Rectal smooth muscle tissue (tissue), 1 donor: ENCODE measurements around the gene GAS2L1.

Source experiments
- H3K27ac ChIP-seq: one replicate; pipeline ENCODE4 v1.7.0; 2013; ENCODE audit warnings: low read depth, low read length, inconsistent platforms
- H3K27me3 ChIP-seq: one replicate; pipeline ENCODE4 v1.7.0; 2013; ENCODE audit warnings: low read length; ENCODE audit not compliant: control insufficient read depth, insufficient read depth
- H3K36me3 ChIP-seq: one replicate; pipeline ENCODE4 v1.7.0; 2013; ENCODE audit warnings: low read length; ENCODE audit not compliant: control insufficient read depth, insufficient read depth
- H3K4me1 ChIP-seq: one replicate; pipeline ENCODE4 v1.7.0; 2013; ENCODE audit warnings: low read length; ENCODE audit not compliant: control insufficient read depth, insufficient read depth
- H3K4me3 ChIP-seq: one replicate; pipeline ENCODE4 v1.7.0; 2013; ENCODE audit warnings: low read length
- H3K9ac ChIP-seq: one replicate; pipeline ENCODE4 v1.7.0; 2013; ENCODE audit warnings: low read length

Gene GAS2L1

GRCh38 chr22:29336751-29337490 is 30.5 kb downstream of the GAS2L1 start:
- Histone ChIP-seq H3K36me3 (peaks cover 48% of the 10 kb centered on the region), H3K9ac (no peak overlapping the region), H3K4me1 (no peaks in the 10 kb centered on the region), H3K27ac (no peak overlapping the region), H3K4me3 (no peak overlapping the region), H3K27me3 (no peaks in the 10 kb centered on the region)

GRCh38 chr22:29337631-29338284 is 31.3 kb downstream of the GAS2L1 start:
- no peak overlapping the region for H3K4me3 ChIP-seq
- H3K27ac ChIP-seq, result no peak overlapping the region
- H3K4me1 ChIP-seq, result no peaks in the 10 kb centered on the region
- no peaks in the 10 kb centered on the region for H3K27me3 ChIP-seq
- no peak overlapping the region for H3K9ac ChIP-seq
- H3K36me3 ChIP-seq, result peaks cover 50% of the 10 kb centered on the region

GRCh38 chr22:29338398-29338797 is 31.9 kb downstream of the GAS2L1 start:
- Histone ChIP-seq H3K36me3 (peaks cover 55% of the 10 kb centered on the region), H3K4me3 (no peak overlapping the region), H3K27me3 (no peaks in the 10 kb centered on the region), H3K9ac (no peak overlapping the region), H3K27ac (no peak overlapping the region), H3K4me1 (no peaks in the 10 kb centered on the region)

- Histone ChIP-seq H3K36me3 (peaks cover 53% of the 10 kb centered on the region), H3K27ac (no peak overlapping the region), H3K4me3 (no peak overlapping the region), H3K27me3 (no peaks in the 10 kb centered on the region), H3K9ac (no peak overlapping the region), H3K4me1 (peaks cover 6% of the 10 kb centered on the region)
Observed at GRCh38 chr22:29339381-29340235, 33.2 kb downstream of the GAS2L1 start.

- Histone ChIP-seq H3K4me3 (no peak overlapping the region), H3K9ac (no peak overlapping the region), H3K27ac (no peak overlapping the region), H3K27me3 (no peaks in the 10 kb centered on the region), H3K4me1 (peaks cover 9% of the 10 kb centered on the region), H3K36me3 (peaks cover 53% of the 10 kb centered on the region)
Observed at GRCh38 chr22:29340566-29340965, 34.1 kb downstream of the GAS2L1 start.

- Histone ChIP-seq H3K4me3 (no peak overlapping the region), H3K27me3 (no peaks in the 10 kb centered on the region), H3K9ac (no peak overlapping the region), H3K36me3 (peaks cover 49% of the 10 kb centered on the region), H3K27ac (no peak overlapping the region), H3K4me1 (peaks cover 14% of the 10 kb centered on the region)
Observed at GRCh38 chr22:29341056-29341848, 34.8 kb downstream of the GAS2L1 start.

- Histone ChIP-seq H3K4me1 (peaks cover 20% of the 10 kb centered on the region), H3K27me3 (no peaks in the 10 kb centered on the region), H3K36me3 (peaks cover 49% of the 10 kb centered on the region), H3K4me3 (no peak overlapping the region), H3K27ac (no peak overlapping the region), H3K9ac (no peak overlapping the region)
Observed at GRCh38 chr22:29341849-29342127, 35.3 kb downstream of the GAS2L1 start.

GRCh38 chr22:29342177-29342576 is 35.7 kb downstream of the GAS2L1 start:
- Histone ChIP-seq H3K36me3 (peaks cover 53% of the 10 kb centered on the region), H3K9ac (no peak overlapping the region), H3K27ac (no peak overlapping the region), H3K4me1 (peaks cover 22% of the 10 kb centered on the region), H3K27me3 (no peaks in the 10 kb centered on the region), H3K4me3 (no peak overlapping the region)

GRCh38 chr22:29342577-29343312 is 36.3 kb downstream of the GAS2L1 start:
- Histone ChIP-seq H3K4me3 (no peak overlapping the region), H3K4me1 (peaks cover 22% of the 10 kb centered on the region), H3K36me3 (peaks cover 56% of the 10 kb centered on the region), H3K27me3 (no peaks in the 10 kb centered on the region), H3K9ac (no peak overlapping the region), H3K27ac (no peak overlapping the region)

- H3K4me3 ChIP-seq, result no peak overlapping the region
- H3K4me1 ChIP-seq, result peaks cover 22% of the 10 kb centered on the region
- peak overlapping the region; percentile 8 for H3K27ac ChIP-seq
- peaks cover 60% of the 10 kb centered on the region for H3K36me3 ChIP-seq
- no peaks in the 10 kb centered on the region for H3K27me3 ChIP-seq
- no peak overlapping the region for H3K9ac ChIP-seq
Observed at GRCh38 chr22:29343313-29343805, 36.9 kb downstream of the GAS2L1 start.

GRCh38 chr22:29344137-29344536 is 37.7 kb downstream of the GAS2L1 start:
- Histone ChIP-seq H3K27ac (no peak overlapping the region), H3K4me1 (peaks cover 22% of the 10 kb centered on the region), H3K27me3 (no peaks in the 10 kb centered on the region), H3K9ac (no peak overlapping the region), H3K36me3 (peaks cover 59% of the 10 kb centered on the region), H3K4me3 (no peak overlapping the region)
